Measurements from ENCODE around the gene HPSE. TPM values are rescaled to one million over a fixed set of nuclear protein-coding genes. Genes with fewer than 3 reads are reported as not detected.

HPSE gene
- total and polyA plus RNA-seq, 2 of the 8 experiments (the other 6 are each of a cell fraction or from before 2014, with no cell fraction given): 1.5 to 5.0 TPM

DNA sequence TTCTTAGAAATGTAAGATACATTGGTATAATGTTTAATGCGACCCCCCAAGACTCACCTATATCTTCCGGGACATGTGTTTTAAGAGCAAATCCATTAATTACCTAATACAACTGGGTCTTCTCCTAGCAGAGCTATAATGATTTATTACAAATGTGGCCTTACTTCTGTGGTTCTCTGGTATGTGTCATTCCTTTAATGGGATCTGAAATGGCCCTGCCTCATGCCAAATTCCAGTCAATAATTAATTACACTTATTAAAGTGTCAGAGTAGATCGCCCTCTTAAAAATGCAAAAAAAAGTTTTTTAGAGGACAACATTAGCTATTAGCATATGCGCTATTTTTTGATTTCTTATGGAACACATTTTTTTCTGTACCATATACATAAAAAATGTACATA lies 17.0 kb downstream of the HPSE start:
- Histone ChIP-seq H3K27me3 (replicated peaks in 1 of 4; ENCODE audit: control insufficient read depth in 3 of 4, extremely low read depth in 1 of 4, insufficient read depth in 3 of 4, low read length in 3 of 4) (no peaks in the 10 kb centered on the region), H4K8ac (ENCODE audit: extremely low read depth, insufficient read depth, low read length) (no peak overlapping the region), H2BK20ac (ENCODE audit: low read length) (no peak overlapping the region), H3K79me1 (ENCODE audit: low read depth, low read length) (no peaks in the 10 kb centered on the region), H3K14ac (ENCODE audit: insufficient read length) (no peak overlapping the region), H3K4me1 (replicated peaks in 1 of 4; ENCODE audit: control insufficient read depth in 3 of 4, insufficient read depth in 4 of 4, low read length in 3 of 4) (no peaks in the 10 kb centered on the region), H3K9ac (replicated peaks in 1 of 4; ENCODE audit: extremely low read depth in 1 of 4, low read depth in 3 of 4, low read length in 3 of 4) (no peak overlapping the region), H3K27ac (ENCODE audit: low read depth, low read length) (no peak overlapping the region), H3K4me3 (ENCODE audit: extremely low read depth in 1 of 4, insufficient read depth in 2 of 4, low read depth in 3 of 4, low read length in 4 of 4) (no peak overlapping the region), H3K9me3 (ENCODE audit: insufficient read depth in 2 of 2, low read depth in 1 of 2, low read length in 1 of 2) (no peaks in the 10 kb centered on the region), H2BK5ac (ENCODE audit: low read depth, low read length) (no peak overlapping the region), H2BK15ac (ENCODE audit: low read length) (no peak overlapping the region), H3K4ac (replicated peaks; ENCODE audit: insufficient read length, low read depth, low read length) (no peak overlapping the region), H3K79me2 (ENCODE audit: control insufficient read depth in 1 of 2, insufficient read depth in 2 of 2, low read length in 2 of 2) (no peaks in the 10 kb centered on the region), H4K20me1 (replicated peaks in 1 of 2; ENCODE audit: control insufficient read depth in 1 of 2, insufficient read depth in 2 of 2, low read length in 2 of 2) (no peaks in the 10 kb centered on the region), H3K23me2 (ENCODE audit: low read depth, low read length) (no peaks in the 10 kb centered on the region; the same call in 1 of the 2 replicates), H3K4me2 (ENCODE audit: insufficient read depth in 1 of 2, low read depth in 2 of 2, low read length in 2 of 2) (no peak overlapping the region), H2AK5ac (ENCODE audit: low read depth, low read length) (no peak overlapping the region), H3K18ac (ENCODE audit: extremely low read depth, low read length) (no peak overlapping the region), H3K56ac (replicated peaks; ENCODE audit: insufficient read length, low read depth, low read length) (no peak overlapping the region), H2BK120ac (replicated peaks; ENCODE audit: low read depth, low read length) (no peak overlapping the region), H2BK12ac (ENCODE audit: low read depth, low read length) (no peak overlapping the region), H4K5ac (ENCODE audit: insufficient read length, low read depth, low read length) (no peak overlapping the region), H2AFZ (ENCODE audit: low read length) (no peak overlapping the region), H3K36me3 (ENCODE audit: control insufficient read depth in 2 of 4, insufficient read depth in 4 of 4, low read length in 3 of 4) (no peaks in the 10 kb centered on the region), H3K23ac (ENCODE audit: insufficient read length) (no peak overlapping the region), H4K91ac (replicated peaks; ENCODE audit: insufficient read length, low read length) (no peak overlapping the region)
- TF ChIP-seq RAD21 (IDR thresholded peaks at IDR 0.05 in 1 of 2, conservative IDR thresholded peaks at IDR 0.05 in 1 of 2; ENCODE audit: low read depth in 2 of 2, low read length in 2 of 2) (no peak), BACH1 (IDR thresholded peaks at IDR 0.05; ENCODE audit: low read length) (no peak), EGR1 (IDR thresholded peaks at IDR 0.05; ENCODE audit: borderline replicate concordance, low read depth, low read length) (no peak), NANOG (IDR thresholded peaks at IDR 0.05; ENCODE audit: insufficient read depth, low read depth, low read length, poor library complexity, severe bottlenecking) (no peak), CEBPB (IDR thresholded peaks at IDR 0.05; ENCODE audit: low read depth, low read length) (no peak)
- FAIRE-seq: no peak
- CTCF ChIA-PET (ENCODE audit: partially characterized antibody): interaction anchor here (1.2 kb wide), 1 partner anchor 20 kb away, joined by 4 read pairs; no protein-coding TSS in a partner anchor
- POLR2A ChIA-PET (ENCODE audit: partially characterized antibody): no interaction called here
- WGBS, 2 experiments (ENCODE audit: extremely low coverage in 1 of 2, insufficient coverage in 1 of 2, insufficient read length in 1 of 2, insufficient replicate concordance in 2 of 2, low coverage in 1 of 2, low lambda C conversion rate in 2 of 2, missing lambda C conversion rate in 1 of 2): 86% methylated on average over 4 of the region's 4 CpGs; no CpG with 5 or more reads in 1 of the 2 experiments
- no peak for DNase-seq (ENCODE audit: low read depth in 1 of 2, low spot score in 2 of 2)
